IMR-90 (cell line): ENCODE measurements around the gene COL23A1.

ENCODE experiments used
- CEBPB ChIP-seq: IDR thresholded peaks from 2 replicates; pipeline ENCODE4 v1.6.1; 2012; ENCODE audit warnings: low read depth, low read length, improper control_type of control experiment
- MAFK ChIP-seq: IDR thresholded peaks from 2 replicates; pipeline ENCODE4 v1.6.1; 2012; ENCODE audit warnings: low read depth, low read length, improper control_type of control experiment
- MAZ ChIP-seq: IDR thresholded peaks from 2 replicates; pipeline ENCODE4 v1.6.1; 2012; ENCODE audit warnings: low read depth, mild to moderate bottlenecking, low read length, improper control_type of control experiment, moderate library complexity, borderline replicate concordance
- MXI1 ChIP-seq: IDR thresholded peaks from 2 replicates; pipeline ENCODE4 v1.6.1; 2012; ENCODE audit warnings: low read depth, mild to moderate bottlenecking, low read length, moderate library complexity, borderline replicate concordance
- NFE2L2 ChIP-seq: fragments of 150-350 bp; IDR thresholded peaks from 2 replicates; pipeline ENCODE4 v1.6.1; 2016; ENCODE audit warnings: low read depth, mild to moderate bottlenecking, low read length
- POLR2A ChIP-seq: IDR thresholded peaks from 2 replicates; pipeline ENCODE4 v1.6.1; 2012; ENCODE audit warnings: mild to moderate bottlenecking, low read depth, low read length
- RAD21 ChIP-seq: IDR thresholded peaks from 2 replicates; pipeline ENCODE4 v1.6.1; 2012; ENCODE audit warnings: low read length, improper control_type of control experiment
- RCOR1 ChIP-seq: IDR thresholded peaks from 2 replicates; pipeline ENCODE4 v1.6.1; 2012; ENCODE audit warnings: mild to moderate bottlenecking, low read length, improper control_type of control experiment; ENCODE audit not compliant: insufficient replicate concordance
- TF ChIP-seq, protein P1 (sequence below): conservative IDR thresholded peaks from 2 replicates; pipeline ENCODE4 v1.5.1; 2012; ENCODE audit warnings: mild to moderate bottlenecking, low read depth, low read length, improper control_type of control experiment
- TF ChIP-seq, protein P2 (sequence below): fragments of 150-350 bp; IDR thresholded peaks from 2 replicates; pipeline ENCODE4 v1.6.1; 2017; ENCODE audit warnings: mild to moderate bottlenecking, antibody characterized with exemption, low read length, low read depth

- TF ChIP-seq, protein P1, sequence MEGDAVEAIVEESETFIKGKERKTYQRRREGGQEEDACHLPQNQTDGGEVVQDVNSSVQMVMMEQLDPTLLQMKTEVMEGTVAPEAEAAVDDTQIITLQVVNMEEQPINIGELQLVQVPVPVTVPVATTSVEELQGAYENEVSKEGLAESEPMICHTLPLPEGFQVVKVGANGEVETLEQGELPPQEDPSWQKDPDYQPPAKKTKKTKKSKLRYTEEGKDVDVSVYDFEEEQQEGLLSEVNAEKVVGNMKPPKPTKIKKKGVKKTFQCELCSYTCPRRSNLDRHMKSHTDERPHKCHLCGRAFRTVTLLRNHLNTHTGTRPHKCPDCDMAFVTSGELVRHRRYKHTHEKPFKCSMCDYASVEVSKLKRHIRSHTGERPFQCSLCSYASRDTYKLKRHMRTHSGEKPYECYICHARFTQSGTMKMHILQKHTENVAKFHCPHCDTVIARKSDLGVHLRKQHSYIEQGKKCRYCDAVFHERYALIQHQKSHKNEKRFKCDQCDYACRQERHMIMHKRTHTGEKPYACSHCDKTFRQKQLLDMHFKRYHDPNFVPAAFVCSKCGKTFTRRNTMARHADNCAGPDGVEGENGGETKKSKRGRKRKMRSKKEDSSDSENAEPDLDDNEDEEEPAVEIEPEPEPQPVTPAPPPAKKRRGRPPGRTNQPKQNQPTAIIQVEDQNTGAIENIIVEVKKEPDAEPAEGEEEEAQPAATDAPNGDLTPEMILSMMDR: no peak
- TF ChIP-seq, protein P2, sequence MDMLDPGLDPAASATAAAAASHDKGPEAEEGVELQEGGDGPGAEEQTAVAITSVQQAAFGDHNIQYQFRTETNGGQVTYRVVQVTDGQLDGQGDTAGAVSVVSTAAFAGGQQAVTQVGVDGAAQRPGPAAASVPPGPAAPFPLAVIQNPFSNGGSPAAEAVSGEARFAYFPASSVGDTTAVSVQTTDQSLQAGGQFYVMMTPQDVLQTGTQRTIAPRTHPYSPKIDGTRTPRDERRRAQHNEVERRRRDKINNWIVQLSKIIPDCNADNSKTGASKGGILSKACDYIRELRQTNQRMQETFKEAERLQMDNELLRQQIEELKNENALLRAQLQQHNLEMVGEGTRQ: no peak
- TF ChIP-seq RCOR1: no peak
- TF ChIP-seq POLR2A: no peak
- TF ChIP-seq CEBPB: no peak
- TF ChIP-seq NFE2L2: no peak
- no peak for TF ChIP-seq RAD21
- TF ChIP-seq MAFK: no peak
- no peak for TF ChIP-seq MAZ
- TF ChIP-seq MXI1: no peak
Measured at GRCh38 chr5:178229861-178230260, 360.3 kb downstream of the COL23A1 start.
